Prostate gland (tissue), 2 donors: Measurements from ENCODE around the gene PPCDC.

Source experiments
- POLR2A ChIP-seq: fragments of 450-650 bp; IDR thresholded peaks from one replicate; pipeline ENCODE4 v1.6.1; 2016; ENCODE audit warnings: antibody characterized with exemption, mild to moderate bottlenecking
- POLR2AphosphoS5 ChIP-seq: sonication (generic); formaldehyde crosslinking; IDR thresholded peaks from one replicate; pipeline ENCODE4 v1.6.1; 2017; ENCODE audit warnings: antibody characterized with exemption
- TF ChIP-seq, protein P1 (sequence below), 4 experiments: fragments of 200-600 bp in 2 of 4; fragments of 450-650 bp in 2 of 4; sonication (generic) in 2 of 4; IDR thresholded peaks; 1 replicate in 3 of 4; 2 replicates in 1 of 4; pipeline ENCODE4 v1.5.1; 2016 to 2019; ENCODE audit warnings: antibody characterized with exemption in 4 of 4, mild to moderate bottlenecking in 2 of 4, moderate library complexity in 2 of 4

DNA sequence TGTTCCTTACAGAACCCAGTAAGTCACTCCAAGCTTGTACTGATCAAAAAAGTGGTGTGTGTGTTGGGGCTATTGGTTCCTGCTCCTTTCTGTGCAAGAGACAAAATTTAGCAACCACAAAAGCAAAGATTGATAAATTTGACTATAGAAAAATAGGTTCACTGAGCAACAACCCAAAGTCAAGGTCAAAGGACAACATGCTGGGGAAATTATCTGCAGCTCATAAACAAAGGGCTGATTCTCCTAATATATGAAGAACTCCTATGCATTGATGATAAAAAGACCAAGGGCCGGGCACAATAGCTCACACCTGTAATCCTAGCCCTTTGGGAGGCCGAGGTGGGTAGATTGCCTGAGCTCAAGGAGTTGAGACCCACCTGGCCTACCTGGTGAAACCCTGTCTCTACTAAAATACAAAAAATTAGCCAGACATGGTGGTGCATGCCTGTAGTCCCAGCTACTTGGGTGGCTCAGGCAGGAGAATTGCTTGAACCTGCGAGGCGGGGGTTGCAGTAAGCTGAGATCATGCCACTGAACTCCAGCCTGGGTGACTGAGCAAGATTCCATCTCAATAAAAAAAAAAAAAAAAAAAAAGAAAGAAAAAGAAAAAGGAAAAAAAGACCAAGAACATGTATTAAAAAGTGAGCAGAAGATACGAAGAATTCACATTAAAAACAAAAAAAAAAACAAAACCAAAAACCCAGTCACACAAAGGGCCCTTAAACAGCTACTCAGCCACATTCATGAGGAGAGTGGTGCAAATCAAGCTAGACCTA is 29.8 kb downstream of the PPCDC start:
- TF ChIP-seq, protein P1, sequence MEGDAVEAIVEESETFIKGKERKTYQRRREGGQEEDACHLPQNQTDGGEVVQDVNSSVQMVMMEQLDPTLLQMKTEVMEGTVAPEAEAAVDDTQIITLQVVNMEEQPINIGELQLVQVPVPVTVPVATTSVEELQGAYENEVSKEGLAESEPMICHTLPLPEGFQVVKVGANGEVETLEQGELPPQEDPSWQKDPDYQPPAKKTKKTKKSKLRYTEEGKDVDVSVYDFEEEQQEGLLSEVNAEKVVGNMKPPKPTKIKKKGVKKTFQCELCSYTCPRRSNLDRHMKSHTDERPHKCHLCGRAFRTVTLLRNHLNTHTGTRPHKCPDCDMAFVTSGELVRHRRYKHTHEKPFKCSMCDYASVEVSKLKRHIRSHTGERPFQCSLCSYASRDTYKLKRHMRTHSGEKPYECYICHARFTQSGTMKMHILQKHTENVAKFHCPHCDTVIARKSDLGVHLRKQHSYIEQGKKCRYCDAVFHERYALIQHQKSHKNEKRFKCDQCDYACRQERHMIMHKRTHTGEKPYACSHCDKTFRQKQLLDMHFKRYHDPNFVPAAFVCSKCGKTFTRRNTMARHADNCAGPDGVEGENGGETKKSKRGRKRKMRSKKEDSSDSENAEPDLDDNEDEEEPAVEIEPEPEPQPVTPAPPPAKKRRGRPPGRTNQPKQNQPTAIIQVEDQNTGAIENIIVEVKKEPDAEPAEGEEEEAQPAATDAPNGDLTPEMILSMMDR (IDR thresholded peaks at IDR 0.05), result no peak
- TF ChIP-seq POLR2A, result no peak
- no peak for TF ChIP-seq POLR2AphosphoS5
